ENCODE results near the gene CSRNP3.

DNA sequence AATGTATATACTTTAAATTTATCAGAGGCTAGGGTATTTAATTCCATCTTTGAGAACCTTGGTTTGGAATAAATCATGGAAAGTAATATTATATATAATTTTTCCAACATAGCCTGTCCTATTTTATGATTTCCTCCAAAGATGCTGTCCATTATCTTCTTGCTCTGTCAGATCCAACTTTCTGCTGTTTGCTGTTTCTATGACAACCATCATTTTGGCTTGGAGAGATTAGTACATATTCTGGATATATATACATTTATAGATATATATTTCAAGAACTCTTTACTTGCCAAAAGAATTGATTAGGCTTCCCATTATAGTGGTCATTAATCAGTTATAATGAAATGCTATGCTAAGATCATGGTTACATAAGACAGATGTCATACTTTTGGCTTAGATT, 31.3 kb downstream of the CSRNP3 start:
- TF ChIP-seq, protein P1, sequence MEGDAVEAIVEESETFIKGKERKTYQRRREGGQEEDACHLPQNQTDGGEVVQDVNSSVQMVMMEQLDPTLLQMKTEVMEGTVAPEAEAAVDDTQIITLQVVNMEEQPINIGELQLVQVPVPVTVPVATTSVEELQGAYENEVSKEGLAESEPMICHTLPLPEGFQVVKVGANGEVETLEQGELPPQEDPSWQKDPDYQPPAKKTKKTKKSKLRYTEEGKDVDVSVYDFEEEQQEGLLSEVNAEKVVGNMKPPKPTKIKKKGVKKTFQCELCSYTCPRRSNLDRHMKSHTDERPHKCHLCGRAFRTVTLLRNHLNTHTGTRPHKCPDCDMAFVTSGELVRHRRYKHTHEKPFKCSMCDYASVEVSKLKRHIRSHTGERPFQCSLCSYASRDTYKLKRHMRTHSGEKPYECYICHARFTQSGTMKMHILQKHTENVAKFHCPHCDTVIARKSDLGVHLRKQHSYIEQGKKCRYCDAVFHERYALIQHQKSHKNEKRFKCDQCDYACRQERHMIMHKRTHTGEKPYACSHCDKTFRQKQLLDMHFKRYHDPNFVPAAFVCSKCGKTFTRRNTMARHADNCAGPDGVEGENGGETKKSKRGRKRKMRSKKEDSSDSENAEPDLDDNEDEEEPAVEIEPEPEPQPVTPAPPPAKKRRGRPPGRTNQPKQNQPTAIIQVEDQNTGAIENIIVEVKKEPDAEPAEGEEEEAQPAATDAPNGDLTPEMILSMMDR (IDR thresholded peaks at IDR 0.05) = no peak
- TF ChIP-seq EZH2 (IDR thresholded peaks at IDR 0.05; ENCODE audit: borderline replicate concordance, insufficient read depth, low read depth, low read length, poor library complexity, severe bottlenecking) = no peak
